PC-3 (cell line): ENCODE data around the gene NDUFA1. TPM values are rescaled to one million over a fixed set of nuclear protein-coding genes. Genes with fewer than 3 reads are reported as not detected.

ENCODE experiments used
- ATAC-seq: fragments of 200-7000 bp; cut with Tn5 transposase; 2 replicates; pipeline ENCODE4 v1.9.1; 2020; ENCODE audit warnings: mild to moderate bottlenecking, moderate library complexity
- BruUV-seq: library from RNA; stranded (reverse); fragments of 400-500 nt; replicated peaks from 2 replicates; lab custom pipeline; 2021; lab: Mats Ljungman, UMichigan
- CTCF ChIA-PET: fragments of 300-600 bp; sonication (Branson Sonifier 250); formaldehyde crosslinking; loops from one replicate; lab custom pipeline; 2022; ENCODE audit warnings: antibody characterized with exemption; lab: Charles Lee
- POLR2A ChIA-PET: fragments of 300-600 bp; sonication (Branson Sonifier 250); formaldehyde crosslinking; loops from one replicate; lab custom pipeline; 2022; ENCODE audit warnings: antibody characterized with exemption; ENCODE audit not compliant: unreplicated experiment; lab: Charles Lee
- DNase-seq: peaks from one replicate; pipeline ENCODE4 v3.0.0-alpha.2; 2015
- H2AFZ ChIP-seq: fragments of 300-600 bp; sonication (generic); 2 replicates; pipeline ENCODE4 v1.6.0; 2016; ENCODE audit warnings: antibody characterized with exemption, low read length
- H3F3A ChIP-seq: fragments of 300-600 bp; sonication (generic); one replicate; pipeline ENCODE4 v1.6.0; 2017; ENCODE audit warnings: antibody characterized with exemption, low read length, control low read depth, mild to moderate bottlenecking; ENCODE audit not compliant: unreplicated experiment
- H3K27ac ChIP-seq: fragments of 300-600 bp; sonication (generic); 2 replicates; pipeline ENCODE4 v1.5.1; 2016; ENCODE audit warnings: mild to moderate bottlenecking, low read length
- H3K27me3 ChIP-seq: fragments of 300-600 bp; sonication (generic); 2 replicates; pipeline ENCODE4 v1.6.1; 2016; ENCODE audit warnings: low read length, mixed read lengths
- H3K36me3 ChIP-seq: fragments of 300-600 bp; sonication (generic); 2 replicates; pipeline ENCODE4 v1.6.1; 2016; ENCODE audit warnings: low read depth, mixed run types, low read length, mixed read lengths
- H3K4me1 ChIP-seq: fragments of 300-600 bp; sonication (generic); 2 replicates; pipeline ENCODE4 v1.5.1; 2016; ENCODE audit warnings: low read length; ENCODE audit not compliant: insufficient read depth
- H3K4me2 ChIP-seq: fragments of 300-600 bp; sonication (generic); 2 replicates; pipeline ENCODE4 v1.6.0; 2016; ENCODE audit warnings: low read length
- H3K4me3 ChIP-seq: fragments of 300-600 bp; sonication (generic); 2 replicates; pipeline ENCODE4 v1.5.1; 2016; ENCODE audit warnings: mild to moderate bottlenecking, low read length, mixed read lengths
- H3K79me2 ChIP-seq: fragments of 300-600 bp; sonication (generic); 2 replicates; pipeline ENCODE4 v1.6.1; 2017; ENCODE audit warnings: low read length, mixed read lengths
- H3K9ac ChIP-seq: fragments of 300-600 bp; sonication (generic); 2 replicates; pipeline ENCODE4 v1.6.0; 2016; ENCODE audit warnings: mild to moderate bottlenecking, low read length
- H3K9me2 ChIP-seq: fragments of 300-600 bp; sonication (generic); replicated peaks from 2 replicates; pipeline ENCODE4 v1.6.1; 2016; ENCODE audit warnings: mixed run types, low read length, mixed read lengths
- H3K9me3 ChIP-seq: fragments of 300-600 bp; sonication (generic); 2 replicates; pipeline ENCODE4 v1.6.1; 2016; ENCODE audit warnings: low read length, mixed read lengths
- H4K20me1 ChIP-seq: fragments of 300-600 bp; sonication (generic); 2 replicates; pipeline ENCODE4 v1.6.1; 2016; ENCODE audit warnings: low read length, mixed read lengths
- EZH2 ChIP-seq: fragments of 300-600 bp; sonication (generic); IDR thresholded peaks from one replicate; pipeline ENCODE4 v1.6.1; 2017; ENCODE audit warnings: antibody characterized with exemption, mild to moderate bottlenecking, low read length; ENCODE audit not compliant: unreplicated experiment
- EZH2phosphoT487 ChIP-seq: fragments of 300-600 bp; sonication (generic); IDR thresholded peaks from 2 replicates; pipeline ENCODE4 v1.6.1; 2018; ENCODE audit warnings: mild to moderate bottlenecking, antibody characterized with exemption, low read length, borderline replicate concordance
- intact Hi-C: fragments of 100-400 bp; cut with micrococcal nuclease; formaldehyde crosslinking; loops from 2 replicates; pipeline ENCODE4 v1.9.0; 2023
- total RNA-seq: library from RNA; depleted of rRNA; stranded (reverse); fragments of >200 nt; gene quantifications from 2 replicates; pipeline ENCODE4 v1.2.3, GENCODE V29; 2014
- TF ChIP-seq, protein P1 (sequence below): fragments of 300-600 bp; sonication (generic); conservative IDR thresholded peaks from 2 replicates; pipeline ENCODE4 v1.5.1; 2017; ENCODE audit warnings: antibody characterized with exemption, low read depth, mild to moderate bottlenecking, low read length

NDUFA1 gene
- total RNA-seq, 1 experiment from 2014 or later = 167 TPM

DNA sequence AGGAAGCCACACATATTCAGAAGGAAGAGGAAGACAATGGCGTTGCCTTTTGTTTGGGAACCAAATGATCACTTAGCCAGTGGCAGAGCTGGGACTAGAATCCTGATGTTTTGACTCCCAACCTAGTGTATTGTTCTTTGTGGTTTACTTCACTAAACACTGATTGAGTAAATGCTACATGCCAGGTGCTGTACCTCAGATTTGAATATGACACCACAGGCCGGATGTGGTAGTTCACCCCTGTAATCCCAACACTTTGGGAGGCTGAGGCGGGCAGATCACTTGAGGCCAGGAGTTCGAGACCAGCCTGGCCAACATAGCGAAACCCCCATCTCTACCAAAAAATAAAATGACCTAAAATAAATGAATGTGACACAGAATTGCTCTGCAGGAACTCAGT is 8.4 kb downstream of the NDUFA1 start:
- Histone ChIP-seq H3K9me3 (no peaks in the 10 kb centered on the region), H3F3A (no peaks in the 10 kb centered on the region), H2AFZ (no peak overlapping the region), H3K4me2 (no peak overlapping the region), H3K27ac (no peak overlapping the region), H3K27me3 (no peaks in the 10 kb centered on the region), H3K4me1 (no peaks in the 10 kb centered on the region), H3K36me3 (peaks cover 9% of the 10 kb centered on the region), H3K4me3 (no peak overlapping the region), H3K9me2 (no peaks in the 10 kb centered on the region), H3K79me2 (peaks cover 5% of the 10 kb centered on the region), H4K20me1 (no peaks in the 10 kb centered on the region; the same call in 1 of the 2 replicates), H3K9ac (no peak overlapping the region)
- BruUV-seq = no TSS peak
- ATAC-seq (no peak), DNase-seq (no peak)
- CTCF ChIA-PET = no interaction called here
- intact Hi-C loops = no loop called here
- POLR2A ChIA-PET = no interaction called here
- TF ChIP-seq EZH2 (no peak), EZH2phosphoT487 (no peak)
- TF ChIP-seq, protein P1, sequence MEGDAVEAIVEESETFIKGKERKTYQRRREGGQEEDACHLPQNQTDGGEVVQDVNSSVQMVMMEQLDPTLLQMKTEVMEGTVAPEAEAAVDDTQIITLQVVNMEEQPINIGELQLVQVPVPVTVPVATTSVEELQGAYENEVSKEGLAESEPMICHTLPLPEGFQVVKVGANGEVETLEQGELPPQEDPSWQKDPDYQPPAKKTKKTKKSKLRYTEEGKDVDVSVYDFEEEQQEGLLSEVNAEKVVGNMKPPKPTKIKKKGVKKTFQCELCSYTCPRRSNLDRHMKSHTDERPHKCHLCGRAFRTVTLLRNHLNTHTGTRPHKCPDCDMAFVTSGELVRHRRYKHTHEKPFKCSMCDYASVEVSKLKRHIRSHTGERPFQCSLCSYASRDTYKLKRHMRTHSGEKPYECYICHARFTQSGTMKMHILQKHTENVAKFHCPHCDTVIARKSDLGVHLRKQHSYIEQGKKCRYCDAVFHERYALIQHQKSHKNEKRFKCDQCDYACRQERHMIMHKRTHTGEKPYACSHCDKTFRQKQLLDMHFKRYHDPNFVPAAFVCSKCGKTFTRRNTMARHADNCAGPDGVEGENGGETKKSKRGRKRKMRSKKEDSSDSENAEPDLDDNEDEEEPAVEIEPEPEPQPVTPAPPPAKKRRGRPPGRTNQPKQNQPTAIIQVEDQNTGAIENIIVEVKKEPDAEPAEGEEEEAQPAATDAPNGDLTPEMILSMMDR = no peak

DNA sequence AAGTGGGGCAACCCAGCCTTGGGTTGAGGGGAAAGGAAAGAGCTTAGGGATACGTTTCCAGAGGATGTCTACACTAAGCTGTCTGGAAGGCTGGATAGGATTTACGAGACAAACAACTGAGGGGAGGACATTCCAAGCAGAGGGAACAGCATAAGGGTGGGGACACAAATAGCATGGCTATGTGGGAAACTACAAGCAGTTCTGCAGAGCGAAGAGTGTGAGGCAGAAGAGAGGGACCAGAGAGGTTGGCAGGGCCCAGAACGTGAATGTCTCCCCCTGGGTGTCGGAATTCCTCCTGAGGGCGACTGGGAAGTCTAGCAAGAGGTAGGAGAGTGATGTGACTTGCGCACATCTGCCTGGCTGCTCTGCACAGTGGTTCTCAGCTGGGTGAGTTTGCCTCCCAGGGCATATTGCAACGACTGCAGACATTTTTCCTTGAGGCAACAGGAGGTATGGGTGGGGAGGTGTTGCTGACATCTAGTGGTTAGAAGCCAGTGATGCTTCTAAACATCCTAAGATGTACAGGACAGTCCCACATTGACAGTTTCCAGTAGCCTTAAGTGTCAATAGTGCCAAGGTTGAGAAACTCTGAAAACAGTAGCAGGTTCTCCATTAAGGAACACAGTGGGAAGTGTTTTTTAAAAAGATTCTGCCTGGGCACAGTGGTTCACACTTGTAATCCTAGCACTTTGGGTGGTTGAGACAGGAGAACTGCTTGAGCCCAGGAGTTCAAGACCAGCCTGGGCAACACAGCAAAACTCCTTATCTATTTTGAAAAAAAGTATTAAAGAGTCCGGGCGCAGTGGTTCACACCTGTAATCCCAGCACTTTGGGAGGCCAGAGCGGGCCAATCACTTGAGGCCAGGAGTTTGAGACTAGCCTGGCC is 9.2 kb downstream of the NDUFA1 start:
- H3K9me2 ChIP-seq = no peaks in the 10 kb centered on the region
- H3K4me3 ChIP-seq = no peak overlapping the region
- no TSS peak for BruUV-seq
- H3K27ac ChIP-seq = no peak overlapping the region
- H3K9me3 ChIP-seq = no peaks in the 10 kb centered on the region
- H3K79me2 ChIP-seq = no peaks in the 10 kb centered on the region
- H3K27me3 ChIP-seq = no peaks in the 10 kb centered on the region
- CTCF ChIA-PET = no interaction called here
- peaks cover 5% of the 10 kb centered on the region for H3K36me3 ChIP-seq
- H3K4me1 ChIP-seq = no peaks in the 10 kb centered on the region
- H3F3A ChIP-seq = no peaks in the 10 kb centered on the region
- intact Hi-C loops = no loop called here
- POLR2A ChIA-PET = interaction anchor here (0.5 to 0.6 kb wide), 2 partner anchors 89 to 1154 kb away, joined by 3 read pairs; partner anchors contain the start of gene RPL39
- H3K4me2 ChIP-seq = no peak overlapping the region
- no peak overlapping the region for H3K9ac ChIP-seq
- no peak overlapping the region for H2AFZ ChIP-seq
- no peaks in the 10 kb centered on the region; the same call in 1 of the 2 replicates for H4K20me1 ChIP-seq
- DNase-seq (peak; percentile 69), ATAC-seq (peak; percentile 98)
- no peak for TF ChIP-seq EZH2phosphoT487
- TF ChIP-seq, protein P1 = peak; percentile 70
